GM13976 (cell line): Measurements from ENCODE around the gene PTPRM.

Experiments used
- DNase-seq: peaks from one replicate; pipeline ENCODE4 v3.0.0; 2012; ENCODE audit warnings: low spot score
- CTCF ChIP-seq: IDR thresholded peaks from 2 replicates; pipeline ENCODE4 v1.5.1; 2012; ENCODE audit warnings: borderline replicate concordance, mild to moderate bottlenecking; ENCODE audit not compliant: insufficient read depth; ENCODE audit errors: extremely low read depth, missing control alignments, control extremely low read depth
- in situ Hi-C: fragments of 300-500 bp; cut with MboI; formaldehyde crosslinking; loops from one replicate; pipeline ENCODE4 v1.12.0; 2022; ENCODE audit warnings: low sequenced_read_pairs, mixed read lengths, inconsistent platforms; ENCODE audit not compliant: unreplicated experiment

Gene PTPRM

GRCh38 chr18:7748251-7749007 is 181.3 kb downstream of the PTPRM start:
- no peak for TF ChIP-seq CTCF
- DNase-seq: no peak
- in situ Hi-C loops: no loop called here

- in situ Hi-C loops: no loop called here
- TF ChIP-seq CTCF: no peak
- no peak for DNase-seq
These were observed 181.9 kb downstream of the PTPRM start for GRCh38 chr18:7749008-7749405.

- no peak for DNase-seq
- no peak for TF ChIP-seq CTCF
- in situ Hi-C loops: no loop called here
These were observed 182.4 kb downstream of the PTPRM start for GRCh38 chr18:7749510-7749981.

GRCh38 chr18:7750095-7750663 is 183.1 kb downstream of the PTPRM start:
- no peak for DNase-seq
- in situ Hi-C loops: no loop called here
- no peak for TF ChIP-seq CTCF

- no peak for DNase-seq
- TF ChIP-seq CTCF: no peak
- in situ Hi-C loops: no loop called here
These were observed 183.8 kb downstream of the PTPRM start for GRCh38 chr18:7750966-7751365.

- TF ChIP-seq CTCF: no peak
- in situ Hi-C loops: no loop called here
- no peak for DNase-seq
These were observed 187.1 kb downstream of the PTPRM start for GRCh38 chr18:7754258-7754657.
